Mesendoderm (in vitro differentiated cells): Measurements from ENCODE around the gene PTGDR2.
"Not testable (repeated sequence)": the region's sequence is repeated elsewhere in the genome, so short reads cannot be mapped to it uniquely, and the experiment has no call there.

Experiments used
- DNase-seq: peaks from one replicate; pipeline ENCODE4 v3.0.0; 2013
- H2AK5ac ChIP-seq: 2 replicates; pipeline ENCODE4 v1.6.1; 2013; ENCODE audit warnings: low read length, inconsistent platforms
- H2BK120ac ChIP-seq: 2 replicates; pipeline ENCODE4 v1.6.1; 2013; ENCODE audit warnings: low read depth, mild to moderate bottlenecking, low read length, moderate library complexity, mixed read lengths
- H2BK15ac ChIP-seq: replicated peaks from 2 replicates; pipeline ENCODE4 v1.6.1; 2013; ENCODE audit warnings: low read depth, mild to moderate bottlenecking, moderate library complexity
- H2BK5ac ChIP-seq: 2 replicates; pipeline ENCODE4 v1.6.1; 2013; ENCODE audit warnings: low read length, inconsistent platforms
- H3K18ac ChIP-seq: 2 replicates; pipeline ENCODE4 v1.6.1; 2013; ENCODE audit warnings: mild to moderate bottlenecking, low read length, mixed read lengths
- H3K23ac ChIP-seq: one replicate; pipeline ENCODE4 v1.6.1; 2013; ENCODE audit warnings: low read length
- H3K27ac ChIP-seq: 2 replicates; pipeline ENCODE4 v1.5.1; 2013; ENCODE audit warnings: low read depth, mild to moderate bottlenecking, inconsistent platforms, low read length, moderate library complexity
- H3K27me3 ChIP-seq: 2 replicates; pipeline ENCODE4 v1.6.1; 2013; ENCODE audit warnings: low read length, control low read depth, mild to moderate bottlenecking, inconsistent platforms; ENCODE audit not compliant: insufficient read depth, poor library complexity
- H3K36me3 ChIP-seq: 2 replicates; pipeline ENCODE4 v1.6.1; 2013; ENCODE audit warnings: low read length, inconsistent platforms; ENCODE audit not compliant: control insufficient read depth, insufficient read depth
- H3K4ac ChIP-seq: one replicate; pipeline ENCODE4 v1.6.1; 2013; ENCODE audit warnings: low read depth, mild to moderate bottlenecking, low read length, moderate library complexity
- H3K4me1 ChIP-seq: 2 replicates; pipeline ENCODE4 v1.6.1; 2013; ENCODE audit warnings: low read depth, low read length, inconsistent platforms; ENCODE audit not compliant: control insufficient read depth
- H3K4me2 ChIP-seq: 2 replicates; pipeline ENCODE4 v1.6.1; 2013; ENCODE audit warnings: low read length
- H3K4me3 ChIP-seq: 2 replicates; pipeline ENCODE4 v1.5.1; 2013; ENCODE audit warnings: mild to moderate bottlenecking, low read length
- H3K56ac ChIP-seq: one replicate; pipeline ENCODE4 v1.6.1; 2013; ENCODE audit warnings: low read length
- H3K79me1 ChIP-seq: 2 replicates; pipeline ENCODE4 v1.6.1; 2013; ENCODE audit warnings: low read length, inconsistent platforms
- H3K79me2 ChIP-seq: 2 replicates; pipeline ENCODE4 v1.6.1; 2013; ENCODE audit warnings: mild to moderate bottlenecking, low read length; ENCODE audit not compliant: control insufficient read depth, insufficient read depth
- H3K9ac ChIP-seq: 2 replicates; pipeline ENCODE4 v1.6.1; 2013; ENCODE audit warnings: low read length, inconsistent platforms
- H4K5ac ChIP-seq: one replicate; pipeline ENCODE4 v1.6.1; 2013; ENCODE audit warnings: low read length
- H4K8ac ChIP-seq: one replicate; pipeline ENCODE4 v1.6.1; 2013; ENCODE audit warnings: low read depth, mild to moderate bottlenecking, control low read depth, low read length, moderate library complexity
- WGBS: extraction: QIAGEN DNeasy Blood & Tissue Kit; methylation state at CpG from one replicate; pipeline ENCODE4 v1.1.7; 2013; ENCODE audit warnings: low lambda C conversion rate, missing lambda C conversion rate; ENCODE audit not compliant: insufficient coverage; ENCODE audit errors: extremely low coverage; 5-methylcytosine and 5-hydroxymethylcytosine counted together

PTGDR2 gene

GRCh38 chr11:60825118-60825517, 30.6 kb downstream of the PTGDR2 start:
- H3K27ac ChIP-seq = no peak overlapping the region
- WGBS = no CpG with 5 or more reads among the region's 5 CpGs

GRCh38 chr11:60823745-60824306, 31.9 kb downstream of the PTGDR2 start:
- not testable (repeated sequence) for H3K56ac ChIP-seq, H4K8ac ChIP-seq, H3K27me3 ChIP-seq, H3K4ac ChIP-seq, H3K18ac ChIP-seq, H3K9ac ChIP-seq, H3K4me2 ChIP-seq, DNase-seq, H2BK120ac ChIP-seq, H2BK15ac ChIP-seq, H2BK5ac ChIP-seq, H3K79me1 ChIP-seq, H3K4me1 ChIP-seq, H3K79me2 ChIP-seq, H3K36me3 ChIP-seq, H3K27ac ChIP-seq, H3K4me3 ChIP-seq, H3K23ac ChIP-seq, H4K5ac ChIP-seq, H2AK5ac ChIP-seq
- no CpG with 5 or more reads among the region's 5 CpGs for WGBS

More at GRCh38 chr11:60825118-60825517, 30.6 kb downstream of the PTGDR2 start:
- no peak overlapping the region for H2BK120ac ChIP-seq
- no peaks in the 10 kb centered on the region for H3K79me2 ChIP-seq
- no peaks in the 10 kb centered on the region for H3K79me1 ChIP-seq
- DNase-seq = no peak
- no peak overlapping the region for H3K56ac ChIP-seq
- no peak overlapping the region for H3K18ac ChIP-seq
- H3K4me3 ChIP-seq = no peak overlapping the region
- H3K4me2 ChIP-seq = no peak overlapping the region
- no peaks in the 10 kb centered on the region for H3K36me3 ChIP-seq
- H3K9ac ChIP-seq = no peak overlapping the region
- H3K27me3 ChIP-seq = no peaks in the 10 kb centered on the region
- H2AK5ac ChIP-seq = no peak overlapping the region
- H2BK15ac ChIP-seq = no peak overlapping the region
- H2BK5ac ChIP-seq = no peak overlapping the region
- no peak overlapping the region for H4K5ac ChIP-seq
- H3K23ac ChIP-seq = no peak overlapping the region
- H4K8ac ChIP-seq = no peak overlapping the region
- no peak overlapping the region for H3K4ac ChIP-seq
- no peaks in the 10 kb centered on the region for H3K4me1 ChIP-seq

- H2BK120ac ChIP-seq = no peak overlapping the region
- H3K4me3 ChIP-seq = no peak overlapping the region
- no peak overlapping the region for H2BK15ac ChIP-seq
- no peak overlapping the region for H2BK5ac ChIP-seq
- no peak overlapping the region for H4K5ac ChIP-seq
- H3K23ac ChIP-seq = no peak overlapping the region
- no peaks in the 10 kb centered on the region for H3K36me3 ChIP-seq
- no peak overlapping the region for H3K56ac ChIP-seq
- no peak for DNase-seq
- no peaks in the 10 kb centered on the region for H3K4me1 ChIP-seq
- H2AK5ac ChIP-seq = no peak overlapping the region
- no peaks in the 10 kb centered on the region for H3K79me1 ChIP-seq
- no peak overlapping the region for H3K4me2 ChIP-seq
- H4K8ac ChIP-seq = no peak overlapping the region
- WGBS = no CpG with 5 or more reads among the region's 15 CpGs
- H3K27me3 ChIP-seq = no peaks in the 10 kb centered on the region
- no peak overlapping the region for H3K27ac ChIP-seq
- no peaks in the 10 kb centered on the region for H3K79me2 ChIP-seq
- H3K4ac ChIP-seq = no peak overlapping the region
- H3K18ac ChIP-seq = no peak overlapping the region
- no peak overlapping the region for H3K9ac ChIP-seq
Measured at GRCh38 chr11:60821827-60822599, 33.7 kb downstream of the PTGDR2 start.

GRCh38 chr11:60818057-60818456, 37.7 kb downstream of the PTGDR2 start:
- WGBS = no CpG with 5 or more reads among the region's 4 CpGs

GRCh38 chr11:60816590-60817157, 39.1 kb downstream of the PTGDR2 start:
- no peak overlapping the region for H3K4me3 ChIP-seq
- no peaks in the 10 kb centered on the region for H3K27me3 ChIP-seq
- H3K18ac ChIP-seq = no peak overlapping the region
- H3K27ac ChIP-seq = no peak overlapping the region
- no peaks in the 10 kb centered on the region for H3K36me3 ChIP-seq
- no peak overlapping the region for H4K8ac ChIP-seq
- H3K4ac ChIP-seq = no peak overlapping the region
- no CpG with 5 or more reads among the region's 2 CpGs for WGBS
- no peak overlapping the region for H3K4me2 ChIP-seq
- no peak overlapping the region for H2BK15ac ChIP-seq
- H3K9ac ChIP-seq = no peak overlapping the region
- H4K5ac ChIP-seq = no peak overlapping the region
- no peaks in the 10 kb centered on the region for H3K79me2 ChIP-seq
- H2AK5ac ChIP-seq = no peak overlapping the region
- no peak for DNase-seq
- no peak overlapping the region for H3K23ac ChIP-seq
- H3K56ac ChIP-seq = no peak overlapping the region
- no peaks in the 10 kb centered on the region for H3K4me1 ChIP-seq
- no peak overlapping the region for H2BK120ac ChIP-seq
- no peaks in the 10 kb centered on the region for H3K79me1 ChIP-seq
- H2BK5ac ChIP-seq = no peak overlapping the region

More at GRCh38 chr11:60818057-60818456, 37.7 kb downstream of the PTGDR2 start:
- H3K56ac ChIP-seq = no peak overlapping the region
- H4K8ac ChIP-seq = no peak overlapping the region
- no peak overlapping the region for H3K18ac ChIP-seq
- no peak overlapping the region for H2BK5ac ChIP-seq
- DNase-seq = peak; percentile 19
- H3K27me3 ChIP-seq = no peaks in the 10 kb centered on the region
- no peak overlapping the region for H3K4me2 ChIP-seq
- no peak overlapping the region for H2BK120ac ChIP-seq
- no peak overlapping the region for H3K23ac ChIP-seq
- no peak overlapping the region for H3K9ac ChIP-seq
- no peak overlapping the region for H2AK5ac ChIP-seq
- H3K79me2 ChIP-seq = no peaks in the 10 kb centered on the region
- no peak overlapping the region for H4K5ac ChIP-seq
- no peaks in the 10 kb centered on the region for H3K4me1 ChIP-seq
- no peak overlapping the region for H3K4ac ChIP-seq
- H2BK15ac ChIP-seq = no peak overlapping the region
- H3K36me3 ChIP-seq = no peaks in the 10 kb centered on the region
- no peak overlapping the region for H3K4me3 ChIP-seq
- no peaks in the 10 kb centered on the region for H3K79me1 ChIP-seq
- no peak overlapping the region for H3K27ac ChIP-seq
